SK-MEL-5 (cell line): Measurements from ENCODE around the gene RPLP2. TPM values are rescaled to one million over a fixed set of nuclear protein-coding genes. Genes with fewer than 3 reads are reported as not detected.

Source experiments
- DNase-seq: peaks from one replicate; pipeline ENCODE4 v3.0.0-alpha.2; 2016; ENCODE audit warnings: low read depth, low spot score
- in situ Hi-C: cut with HindIII; loops from 2 replicates; pipeline ENCODE4 v1.10.0; 2016; ENCODE audit warnings: low sequenced_read_pairs, high pct_unique_total_duplicates, low pct_unique_long_range_greater_than_20kb
- total RNA-seq: library from RNA; depleted of rRNA; stranded (reverse); fragments of >200 nt; shearing (Covaris generic); gene quantifications from 2 replicates; pipeline ENCODE4 v1.2.3, GENCODE V29; 2014

RPLP2 gene
- total RNA-seq, 1 experiment from 2014 or later: 1,043 TPM

GRCh38 chr11:827146-827896, 17.6 kb downstream of the RPLP2 start:
- no peak for DNase-seq
- in situ Hi-C loops: no loop called here

GRCh38 chr11:827897-828192, 18.1 kb downstream of the RPLP2 start, which contains the start of gene CRACR2B:
CRACR2B (plus strand) TSS chr11:827919; CDS start chr11:828608, 689 bp downstream.
- no peak for DNase-seq
- in situ Hi-C loops: no loop called here

GRCh38 chr11:828506-829175, 18.9 kb downstream of the RPLP2 start:
- in situ Hi-C loops: no loop called here
- no peak for DNase-seq

- in situ Hi-C loops: no loop called here
- no peak for DNase-seq
These were observed 19.5 kb downstream of the RPLP2 start for GRCh38 chr11:829176-829846.

GRCh38 chr11:829847-830294, 20.1 kb downstream of the RPLP2 start:
- DNase-seq: no peak
- in situ Hi-C loops: no loop called here

- no peak for DNase-seq
- in situ Hi-C loops: no loop called here
These were observed 20.7 kb downstream of the RPLP2 start for GRCh38 chr11:830295-831117.

GRCh38 chr11:831118-831864, 21.5 kb downstream of the RPLP2 start:
- in situ Hi-C loops: no loop called here
- no peak for DNase-seq

- in situ Hi-C loops: no loop called here
- no peak for DNase-seq
These were observed 22.3 kb downstream of the RPLP2 start for GRCh38 chr11:831961-832528.

GRCh38 chr11:832529-833113, 22.9 kb downstream of the RPLP2 start, which contains the start of gene CD151:
CD151 (plus strand) TSS chr11:832952; CDS start chr11:836070, 3,118 bp downstream.
- peak; percentile 59 for DNase-seq
- in situ Hi-C loops: no loop called here

- DNase-seq: no peak
- in situ Hi-C loops: no loop called here
These were observed 23.5 kb downstream of the RPLP2 start for GRCh38 chr11:833114-833791.

GRCh38 chr11:833849-834311, 24.1 kb downstream of the RPLP2 start:
- DNase-seq: no peak

GRCh38 chr11:834371-835316, 24.9 kb downstream of the RPLP2 start:
- in situ Hi-C loops: no loop called here
- peak; percentile 45 for DNase-seq

More at GRCh38 chr11:833849-834311, 24.1 kb downstream of the RPLP2 start:
- in situ Hi-C loops: no loop called here

- in situ Hi-C loops: no loop called here
- no peak for DNase-seq
These were observed 26.5 kb downstream of the RPLP2 start for GRCh38 chr11:836274-836673.

GRCh38 chr11:836700-837099, 26.9 kb downstream of the RPLP2 start:
- DNase-seq: no peak

More at GRCh38 chr11:836700-837099, 26.9 kb downstream of the RPLP2 start:
- in situ Hi-C loops: no loop called here
